Left forelimb (tissue), 1 donor: Measurements from ENCODE around the gene CTRB1.
"Not testable (repeated sequence)": the region's sequence is repeated elsewhere in the genome, so short reads cannot be mapped to it uniquely, and the experiment has no call there.

ENCODE experiments used
- DNase-seq: peaks from one replicate; pipeline ENCODE4 v3.0.0-alpha.2; 2018; ENCODE audit warnings: low spot score

Gene CTRB1

DNA sequence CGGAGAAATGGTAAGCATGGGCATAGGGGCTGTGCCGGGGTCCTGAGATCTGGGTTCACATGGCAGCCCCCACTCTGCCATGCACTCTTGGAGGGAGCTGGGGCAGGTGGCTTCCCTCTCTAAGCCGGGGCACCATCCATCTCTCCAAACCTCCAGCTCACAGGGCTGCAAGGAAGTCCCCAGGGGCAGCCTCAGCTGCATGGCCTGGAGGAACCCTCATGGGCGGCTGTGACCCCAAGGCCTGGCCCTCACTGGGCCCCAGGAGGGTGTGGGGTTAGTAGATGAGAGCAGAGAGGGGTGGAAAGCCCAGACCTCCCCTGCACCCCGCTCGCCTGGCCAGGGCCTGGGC, 14.4 kb upstream of the CTRB1 start:
- no peak for DNase-seq

DNA sequence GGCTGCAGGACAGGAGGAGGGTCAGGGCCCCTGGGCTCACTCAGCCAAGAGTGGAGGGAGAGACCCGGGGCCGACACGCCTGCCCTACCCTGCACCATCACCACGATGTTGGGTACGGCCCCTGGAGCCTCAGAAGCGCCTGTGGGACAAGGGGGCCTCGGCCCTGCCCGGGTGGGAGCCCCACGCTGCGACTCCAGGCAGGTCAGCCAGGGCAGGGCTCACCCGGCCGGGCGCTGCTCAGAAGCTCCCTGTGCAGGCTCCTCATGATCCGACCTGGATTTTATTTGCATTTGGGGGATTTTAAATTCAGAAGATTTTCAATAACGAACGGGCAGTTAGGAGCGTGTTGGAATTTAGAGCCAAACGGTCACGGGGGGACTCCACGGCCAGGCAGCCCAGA, 13.9 kb upstream of the CTRB1 start:
- DNase-seq: not testable (repeated sequence)

DNA sequence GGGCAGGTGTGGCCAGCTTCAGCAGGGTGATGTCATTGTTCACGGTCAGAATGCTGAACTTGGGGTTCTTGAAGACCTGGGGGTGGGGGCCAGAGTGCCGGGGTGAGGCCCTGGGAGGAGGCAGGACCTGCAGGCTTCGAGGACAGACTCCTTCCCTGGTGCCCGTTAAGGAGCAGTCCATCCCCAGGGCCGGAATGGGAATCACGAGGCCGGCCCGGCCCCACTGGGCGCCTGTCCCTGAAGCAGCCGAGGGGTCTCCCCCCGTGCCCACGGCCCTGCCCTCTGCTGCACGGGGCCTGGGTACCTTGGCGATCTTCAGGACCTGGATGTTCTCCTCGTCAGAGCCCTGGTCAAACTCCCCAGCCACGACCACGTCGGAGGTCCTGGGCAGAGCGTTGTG, 13.3 kb upstream of the CTRB1 start:
- DNase-seq: not testable (repeated sequence)

DNA sequence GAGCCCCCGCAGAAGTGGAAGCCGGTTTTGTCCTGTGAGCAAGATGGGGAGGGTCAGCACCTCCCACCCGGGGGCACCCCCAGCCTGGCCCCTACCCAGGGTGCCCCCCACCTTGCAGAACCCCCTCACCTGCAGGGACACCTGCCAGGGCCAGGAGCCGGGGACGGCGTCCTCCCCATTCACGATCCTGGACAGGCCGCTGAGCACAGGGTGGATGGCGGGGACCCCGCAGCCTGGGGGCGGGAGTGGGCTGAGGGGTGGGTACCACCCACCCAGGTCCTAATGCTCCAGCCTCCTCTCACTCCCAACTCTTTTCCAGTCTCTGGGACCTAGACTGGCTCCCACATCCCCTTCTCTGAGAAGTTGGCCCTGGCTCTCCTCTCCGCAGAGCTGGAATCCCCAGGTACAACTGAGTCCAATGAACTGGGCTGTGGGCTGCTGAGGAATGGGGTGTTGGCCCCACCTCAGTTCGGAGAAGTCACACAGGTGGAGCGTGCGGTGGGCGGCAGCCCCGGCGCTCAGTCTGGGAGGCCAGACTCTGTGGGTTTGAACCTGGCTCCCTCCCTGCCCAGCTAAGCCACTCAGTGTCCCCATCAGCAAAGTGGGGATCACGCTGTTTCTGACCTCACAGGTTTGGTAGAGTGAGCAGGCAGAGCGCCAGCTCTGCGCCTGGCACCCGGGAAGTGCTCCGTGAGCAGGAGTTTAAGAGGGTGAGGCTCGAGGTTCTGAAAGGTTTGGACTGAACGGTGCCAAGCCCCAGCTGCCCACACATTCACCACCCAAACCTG, 12.6 kb upstream of the CTRB1 start:
- DNase-seq: not testable (repeated sequence)

DNA sequence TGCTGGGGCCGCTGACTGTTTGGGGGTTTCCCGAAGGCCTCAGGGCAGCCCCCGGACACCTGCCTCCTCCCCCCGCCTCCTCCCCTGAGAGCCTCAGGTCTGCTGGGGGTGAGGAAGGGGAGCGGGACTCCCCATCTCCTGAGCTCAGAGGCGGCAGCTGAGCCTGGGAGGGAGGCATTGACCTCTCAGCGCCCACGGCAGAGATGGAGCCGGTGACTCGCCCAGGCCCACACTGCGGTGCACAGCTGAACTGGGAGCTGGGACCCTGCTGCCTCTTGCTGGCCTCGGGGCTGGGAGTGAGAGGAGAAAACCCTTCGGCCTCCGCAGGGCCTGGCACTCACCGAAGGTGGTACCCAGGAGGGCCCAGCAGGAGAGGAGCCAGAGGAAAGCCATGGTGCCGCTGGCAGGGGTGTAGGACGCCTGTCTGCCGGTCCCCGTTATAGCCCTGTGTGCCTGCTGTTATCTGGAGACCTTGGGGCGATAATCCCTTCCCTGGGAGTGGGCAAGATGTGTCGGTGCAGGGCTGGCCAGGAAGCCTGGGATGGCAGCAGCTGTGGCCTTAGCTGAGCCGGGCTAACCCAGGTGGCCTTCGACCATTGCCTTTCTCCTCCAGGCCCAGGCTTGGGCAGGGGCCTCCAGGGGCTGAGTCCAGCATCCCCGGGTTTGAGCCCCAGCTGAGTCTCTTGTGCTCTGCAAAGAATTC, 11.9 kb upstream of the CTRB1 start, which contains the start of gene CTRB2:
Gene CTRB2, minus strand, starts transcription at position 413 of the 703 bp plus-strand sequence. Its CDS starts 20 bp downstream, at position 393.
- no peak for DNase-seq

DNA sequence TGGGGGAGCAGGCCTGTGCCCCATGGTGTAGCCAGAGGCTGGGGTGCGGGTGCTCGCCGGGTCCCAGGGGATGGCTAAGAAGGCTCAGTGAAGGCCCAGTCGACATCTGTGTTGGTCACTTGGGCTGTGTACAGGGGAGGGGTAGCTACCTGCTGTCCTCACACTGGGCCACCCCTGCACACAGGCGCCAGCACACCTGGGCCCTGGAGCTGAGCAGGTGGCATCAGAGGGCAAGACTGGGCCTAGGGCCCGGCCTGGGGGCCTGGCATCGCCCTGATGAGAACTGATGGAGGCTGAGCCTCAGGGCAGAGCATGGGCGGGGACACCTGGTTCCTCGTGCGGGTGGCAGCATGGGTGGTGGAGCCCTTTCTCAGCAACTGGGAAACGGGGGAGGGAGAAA, 11.0 kb upstream of the CTRB1 start:
- DNase-seq: no peak

DNA sequence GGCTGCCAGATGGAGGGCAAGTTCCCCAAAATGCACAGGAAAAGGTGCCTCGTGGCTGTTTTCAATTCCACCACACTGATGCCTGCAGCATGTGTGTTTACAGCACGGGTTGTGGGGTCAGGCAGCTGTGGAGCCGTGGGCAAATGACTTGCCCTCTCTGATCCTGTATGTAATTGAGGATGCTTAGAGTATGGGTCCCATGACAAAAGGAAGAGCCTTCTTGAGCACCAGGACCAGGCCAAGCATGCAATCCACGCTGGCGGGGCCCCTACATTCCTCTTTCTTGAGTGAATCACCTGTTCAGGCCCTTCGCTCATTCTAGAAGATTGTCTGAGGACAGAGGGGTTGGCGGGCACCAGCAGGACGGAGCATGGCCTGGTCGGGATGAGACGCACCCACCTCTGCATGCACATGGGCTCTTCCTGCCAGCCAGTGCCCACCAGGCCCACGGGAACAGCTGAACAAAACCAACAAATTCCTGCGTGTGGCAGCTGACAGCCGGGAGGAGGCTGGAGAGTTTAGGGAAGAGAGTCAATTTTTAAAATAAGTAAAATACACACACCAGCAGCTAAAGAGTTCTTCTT, 10.5 kb upstream of the CTRB1 start:
- DNase-seq: no peak

DNA sequence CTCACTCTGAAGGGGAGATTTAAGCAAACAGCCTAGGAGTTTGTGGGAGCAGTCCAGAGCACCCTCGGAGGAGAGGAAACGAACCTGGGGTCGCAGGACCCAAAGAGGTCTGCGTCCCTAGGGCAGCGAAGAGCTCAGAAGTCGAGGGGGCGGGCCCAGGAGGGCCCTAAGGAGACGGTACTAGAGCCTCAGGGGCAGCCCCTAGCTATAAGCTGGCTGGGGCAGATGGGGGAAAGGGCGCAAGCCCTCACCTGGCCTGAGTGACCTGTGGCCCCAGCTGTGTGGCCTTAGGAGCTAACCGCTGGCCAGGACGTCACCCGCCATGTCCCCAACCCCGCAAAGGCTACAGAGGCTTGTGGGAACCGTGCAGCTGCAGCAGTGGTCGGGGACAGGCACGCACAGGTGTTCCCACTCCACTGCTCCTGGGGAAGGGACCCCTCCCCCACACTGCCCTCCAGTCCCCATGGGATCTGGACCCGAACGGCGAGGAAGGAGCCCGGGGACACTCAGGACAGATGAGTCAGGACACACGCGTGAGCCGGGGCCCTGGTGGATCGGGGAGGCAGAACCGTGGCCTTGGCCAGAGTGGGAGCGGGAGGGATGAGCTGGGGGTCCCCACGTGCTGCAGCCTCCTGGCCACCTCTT, 9.8 kb upstream of the CTRB1 start:
- no peak for DNase-seq

DNA sequence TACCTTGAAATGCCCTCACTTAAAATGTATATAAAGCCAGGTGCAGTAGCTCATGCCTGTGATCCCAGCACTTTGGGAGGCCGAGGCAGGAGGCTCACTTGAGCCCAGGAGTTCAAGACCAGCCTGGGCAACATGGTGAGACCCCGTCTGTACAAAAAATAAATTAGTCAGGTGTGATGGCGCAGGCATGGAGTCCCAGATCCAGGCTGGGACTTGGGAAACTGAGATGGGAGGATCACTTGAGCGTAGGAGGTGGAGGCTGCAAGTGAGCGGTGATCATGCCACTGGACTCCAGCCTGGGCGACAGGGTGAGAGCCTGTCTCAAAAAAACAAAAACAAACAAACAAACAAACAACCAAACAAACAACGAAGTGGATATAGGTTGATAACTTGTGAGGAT, 9.3 kb upstream of the CTRB1 start:
- not testable (repeated sequence) for DNase-seq

DNA sequence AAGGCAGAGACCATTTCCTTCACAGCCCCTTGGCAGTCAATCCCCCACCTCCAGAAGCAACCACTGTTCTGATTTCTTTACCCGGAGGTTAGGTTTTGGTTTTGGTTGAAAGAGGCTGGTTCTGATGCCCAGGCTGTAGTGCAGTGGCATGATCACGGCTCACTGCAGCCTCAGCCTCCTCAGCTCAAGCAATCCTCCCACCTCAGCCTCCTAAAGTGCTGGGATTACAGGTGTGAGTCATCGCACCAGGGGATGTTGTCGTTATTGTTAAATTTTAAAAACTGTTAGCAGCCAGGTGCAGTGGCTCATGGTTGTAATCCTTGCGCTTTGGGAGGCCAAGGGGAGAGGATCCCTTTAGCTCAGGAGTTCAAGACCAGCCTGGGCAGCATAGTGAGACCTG, 8.8 kb upstream of the CTRB1 start:
- DNase-seq: no peak

DNA sequence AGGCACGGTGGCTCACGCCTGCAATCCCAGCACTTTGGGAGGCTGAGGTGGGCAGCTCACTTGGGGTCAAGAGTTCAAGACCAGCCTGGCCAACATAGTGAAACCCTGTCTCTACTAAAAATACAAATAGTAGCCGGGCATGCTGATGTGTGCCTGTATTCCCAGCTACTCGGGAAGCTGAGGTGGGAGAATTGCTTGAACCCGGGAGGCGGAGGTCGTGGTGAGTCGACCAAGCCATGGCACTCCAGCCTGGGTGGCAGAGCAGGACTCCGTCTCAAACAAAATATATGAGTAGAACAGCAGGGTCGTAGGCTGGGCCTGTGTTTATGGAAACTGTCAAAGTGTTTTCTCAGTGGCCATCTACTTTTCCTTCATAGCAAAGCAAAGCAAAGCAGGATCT, 7.5 kb upstream of the CTRB1 start:
- DNase-seq: not testable (repeated sequence)

DNA sequence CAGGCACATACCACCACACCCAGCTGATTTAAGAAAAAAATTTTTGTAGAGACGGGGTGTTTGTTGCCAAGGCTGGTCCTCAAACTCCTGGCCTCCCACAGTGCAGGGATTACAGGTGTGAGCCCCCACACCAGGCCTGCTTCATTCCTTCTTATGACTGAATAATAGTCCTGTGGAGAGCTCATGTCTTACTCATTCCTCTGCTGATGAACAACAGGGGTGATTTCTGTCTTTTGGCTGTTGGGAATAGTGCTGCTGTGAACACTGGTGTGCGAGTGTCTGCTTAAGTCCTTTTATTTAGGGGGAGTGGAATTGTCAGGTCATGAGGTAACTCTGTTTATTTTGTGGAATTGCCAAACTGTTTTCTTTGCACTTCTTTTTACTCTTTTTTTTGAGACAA, 2.7 kb upstream of the CTRB1 start:
- DNase-seq: no peak

DNA sequence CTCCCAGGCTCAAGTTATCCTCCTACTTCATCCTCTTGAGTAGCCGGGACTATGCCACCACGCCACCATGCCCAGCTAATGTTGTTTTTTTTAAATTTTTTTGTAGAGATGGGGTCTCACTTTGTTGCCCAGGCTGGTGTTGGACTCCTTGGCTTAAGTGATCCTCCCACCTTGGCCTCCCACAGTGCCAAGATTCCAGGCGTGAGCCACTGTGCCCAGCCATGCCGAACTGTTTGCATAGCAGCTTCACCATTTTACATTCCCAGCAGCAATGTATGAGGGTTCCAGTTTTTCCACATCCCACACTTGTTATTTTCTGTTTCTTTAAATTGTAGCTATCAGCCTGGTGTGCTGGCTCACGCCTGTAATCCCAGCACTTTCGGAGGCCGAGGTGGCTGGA, 2.2 kb upstream of the CTRB1 start:
- DNase-seq: no peak

DNA sequence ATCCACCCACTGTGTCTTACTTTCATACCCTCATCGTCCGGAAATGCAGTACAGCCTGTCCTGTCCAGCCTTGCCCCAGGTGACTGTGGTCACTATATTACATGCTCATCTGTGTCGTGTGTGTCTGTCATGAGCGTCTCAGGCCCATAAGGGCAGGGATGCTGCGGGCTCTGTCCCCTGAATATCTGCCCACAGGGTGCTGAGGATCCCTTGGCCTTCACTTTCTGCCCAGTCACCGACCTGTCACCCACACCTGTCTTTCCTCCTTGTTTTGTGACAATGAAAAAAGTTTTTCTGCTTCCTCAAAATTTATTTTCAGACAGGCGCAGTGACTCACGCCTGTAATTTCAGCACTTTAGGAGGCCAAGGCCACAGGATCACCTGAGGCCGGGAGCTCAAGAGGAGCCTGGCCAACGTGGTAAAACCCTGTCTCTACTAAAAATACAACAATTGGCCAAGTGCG, 1.4 kb upstream of the CTRB1 start:
- no peak for DNase-seq

DNA sequence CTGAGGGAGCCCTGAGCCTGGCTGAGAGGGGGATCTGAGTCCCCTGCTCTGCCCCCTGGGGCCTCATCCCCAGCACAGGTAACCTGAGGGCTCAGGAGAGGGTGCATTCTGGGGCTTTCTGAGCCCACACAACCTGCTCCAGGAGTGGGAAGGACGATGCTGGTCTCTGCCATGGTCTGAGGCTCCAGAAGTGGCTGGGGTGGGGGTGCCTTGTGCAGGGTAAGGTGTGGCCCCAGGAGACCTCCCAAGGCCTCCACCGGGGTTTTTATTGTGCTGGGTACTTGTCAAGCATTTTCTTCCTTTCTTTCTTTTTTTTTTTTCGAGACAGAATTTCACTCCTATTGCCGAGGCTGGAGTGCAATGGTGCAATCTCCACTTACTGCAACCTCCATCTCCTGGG, 300 bp downstream of the CTRB1 start:
- no peak for DNase-seq

DNA sequence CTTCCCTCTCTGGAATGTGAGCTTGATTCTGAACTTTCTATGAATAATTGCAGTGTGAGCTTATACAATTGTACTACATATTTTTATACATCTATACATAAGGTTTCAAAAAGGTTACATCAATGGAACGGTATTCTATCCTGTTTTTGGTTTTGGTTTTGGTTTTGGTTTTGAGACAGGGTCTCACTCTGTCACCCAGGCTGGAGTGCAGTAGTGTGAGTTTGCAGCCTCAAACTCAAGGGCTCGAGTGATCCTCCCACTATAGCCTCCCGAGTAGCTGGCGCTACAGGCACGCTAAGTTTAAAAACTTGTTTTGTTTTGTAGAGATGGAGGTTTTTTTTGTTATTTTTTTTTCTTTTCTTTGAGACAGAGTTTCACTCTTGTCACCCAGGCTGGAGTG, 1.1 kb downstream of the CTRB1 start:
- no peak for DNase-seq

DNA sequence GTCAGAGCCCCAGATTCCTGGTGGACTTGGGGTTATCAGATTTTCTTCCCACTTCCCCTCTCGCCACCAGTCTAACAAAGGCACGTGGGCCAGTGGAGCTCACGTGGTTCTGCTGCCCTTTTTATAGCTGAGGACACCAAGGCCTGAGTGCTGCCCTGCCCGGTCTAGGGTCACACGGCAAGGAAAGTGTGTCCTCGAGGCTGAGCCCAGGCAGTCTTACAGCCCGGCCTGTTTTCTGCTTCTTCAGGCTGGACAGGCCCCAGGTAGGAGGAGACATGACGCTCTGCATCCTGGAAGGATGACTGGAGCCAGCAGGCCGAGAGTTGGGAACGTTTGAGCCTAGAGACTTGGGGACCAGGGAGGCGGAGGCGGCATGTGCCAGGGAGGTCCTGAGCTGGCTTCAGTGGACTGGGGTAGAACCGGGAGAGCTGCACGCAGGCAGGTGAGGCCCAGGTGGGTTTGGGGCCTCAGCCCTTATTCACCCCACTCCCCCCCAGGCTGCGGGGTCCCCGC, 3.5 kb downstream of the CTRB1 start:
- peak; percentile 63 for DNase-seq

DNA sequence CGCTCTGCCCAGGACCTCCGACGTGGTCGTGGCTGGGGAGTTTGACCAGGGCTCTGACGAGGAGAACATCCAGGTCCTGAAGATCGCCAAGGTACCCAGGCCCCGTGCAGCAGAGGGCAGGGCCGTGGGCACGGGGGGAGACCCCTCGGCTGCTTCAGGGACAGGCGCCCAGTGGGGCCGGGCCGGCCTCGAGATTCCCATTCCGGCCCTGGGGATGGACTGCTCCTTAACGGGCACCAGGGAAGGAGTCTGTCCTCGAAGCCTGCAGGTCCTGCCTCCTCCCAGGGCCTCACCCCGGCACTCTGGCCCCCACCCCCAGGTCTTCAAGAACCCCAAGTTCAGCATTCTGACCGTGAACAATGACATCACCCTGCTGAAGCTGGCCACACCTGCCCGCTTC, 4.3 kb downstream of the CTRB1 start:
- not testable (repeated sequence) for DNase-seq

DNA sequence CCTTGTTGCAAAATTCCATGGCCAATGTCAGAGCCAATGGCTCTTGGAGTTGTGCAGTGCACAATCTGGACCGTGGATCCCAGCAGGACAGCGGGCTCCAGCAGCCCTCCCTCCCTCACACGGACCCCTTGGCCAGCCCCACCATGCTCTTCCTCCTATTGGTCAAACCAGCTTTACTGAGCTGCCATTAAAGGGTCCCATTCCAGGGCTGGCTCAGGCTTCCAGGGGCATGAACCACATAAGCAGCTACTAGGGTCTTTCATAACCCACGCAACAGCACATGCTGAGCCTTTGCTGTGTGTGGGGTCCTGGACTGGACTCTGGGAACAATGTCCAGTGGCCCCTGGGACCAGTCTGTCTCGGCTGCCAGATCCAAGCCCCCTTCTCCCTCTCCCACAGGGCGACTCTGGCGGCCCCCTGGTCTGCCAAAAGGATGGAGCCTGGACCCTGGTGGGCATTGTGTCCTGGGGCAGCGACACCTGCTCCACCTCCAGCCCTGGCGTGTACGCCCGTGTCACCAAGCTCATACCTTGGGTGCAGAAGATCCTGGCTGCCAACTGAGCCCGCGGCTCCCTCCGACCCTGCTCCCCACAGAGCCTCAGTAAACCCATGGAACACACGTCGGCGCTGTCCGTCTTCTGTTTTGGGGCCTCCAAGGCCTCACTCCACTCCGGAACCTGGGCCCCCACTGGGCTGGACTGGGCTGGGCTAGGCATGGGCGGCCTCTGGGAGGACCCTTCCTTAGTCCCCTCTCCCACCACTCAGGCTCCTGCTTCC, 5.7 kb downstream of the CTRB1 start:
- peak; percentile 66 for DNase-seq

DNA sequence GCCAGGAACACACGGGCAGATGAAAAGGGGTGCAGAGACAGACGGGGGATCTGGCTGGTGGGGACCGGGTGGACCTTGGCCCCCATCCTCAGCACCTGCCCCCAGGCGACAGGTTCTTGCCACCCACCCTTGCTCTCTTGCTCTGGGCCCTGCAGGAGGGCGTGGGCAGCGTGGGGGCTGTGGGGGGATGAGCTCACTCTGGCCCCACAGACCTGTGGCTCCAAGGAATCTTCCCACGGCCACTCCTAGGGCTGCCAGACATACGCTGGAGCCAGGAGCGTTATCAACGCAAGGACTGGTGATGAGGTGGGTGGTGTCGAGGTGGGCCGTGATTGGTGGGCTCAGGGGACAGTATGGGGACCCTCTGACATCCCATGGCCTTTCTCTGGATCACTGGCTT, 6.3 kb downstream of the CTRB1 start:
- no peak for DNase-seq

DNA sequence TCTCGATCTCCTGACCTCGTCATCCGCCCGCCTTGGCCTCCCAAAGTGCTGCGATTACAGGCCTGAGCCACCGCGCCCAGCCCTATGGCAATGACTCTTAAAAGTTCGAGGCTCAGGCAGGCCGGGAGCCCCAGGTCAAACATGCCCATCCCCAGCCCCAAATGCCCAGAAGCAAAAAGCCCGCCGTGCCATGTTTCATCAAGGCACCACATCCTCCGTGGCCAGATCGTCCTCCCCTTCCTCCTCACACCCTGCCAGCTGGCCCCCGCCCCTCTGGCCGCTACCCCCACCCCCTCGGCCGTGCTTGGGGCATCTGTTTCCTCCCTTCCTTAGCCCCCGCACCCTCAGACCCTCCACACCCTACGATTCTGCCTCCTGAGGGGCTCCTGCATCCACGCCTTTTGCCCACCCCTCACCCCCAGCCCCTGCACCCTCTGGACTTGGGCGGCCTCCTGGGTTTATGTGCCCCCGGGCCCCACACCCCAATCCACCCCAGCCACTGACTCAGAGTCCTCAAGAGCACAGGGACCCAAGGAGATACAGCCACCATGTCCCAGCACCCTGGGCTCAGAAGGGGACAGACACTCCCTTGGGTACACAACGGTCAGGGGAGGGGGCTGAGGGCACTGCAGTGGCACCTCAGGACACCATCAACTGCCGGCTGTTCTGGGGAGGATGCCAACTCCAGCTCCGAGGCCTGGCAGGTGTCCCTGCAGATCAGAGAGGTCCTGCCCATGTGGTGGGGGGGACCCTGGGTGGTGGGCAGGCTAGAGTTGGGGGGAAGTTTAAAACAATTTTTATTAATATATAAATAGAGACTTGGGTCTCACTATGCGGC, 7.1 kb downstream of the CTRB1 start:
- DNase-seq: peak; percentile 65
